ENCODE measurements around the gene DOCK4.

Gene DOCK4

GRCh38 chr7:111958431-111958830 is 247.8 kb downstream of the DOCK4 start:
- H3K4me3 ChIP-seq (ENCODE audit: low read depth, low read length): no peak overlapping the region
- no peak for TF ChIP-seq CTCF (IDR thresholded peaks at IDR 0.05; ENCODE audit: low read depth, low read length)

- H3K4me3 ChIP-seq (ENCODE audit: low read depth, low read length): no peak overlapping the region
- no peak for TF ChIP-seq CTCF (IDR thresholded peaks at IDR 0.05; ENCODE audit: low read depth, low read length)
Observed at GRCh38 chr7:111955616-111956015, 250.6 kb downstream of the DOCK4 start.

GRCh38 chr7:111954474-111955381 is 251.5 kb downstream of the DOCK4 start:
- no peak for TF ChIP-seq CTCF (IDR thresholded peaks at IDR 0.05; ENCODE audit: low read depth, low read length)

GRCh38 chr7:111954056-111954455 is 252.1 kb downstream of the DOCK4 start:
- no peak overlapping the region for H3K4me3 ChIP-seq (ENCODE audit: low read depth, low read length)
- TF ChIP-seq CTCF (IDR thresholded peaks at IDR 0.05; ENCODE audit: low read depth, low read length): no peak

More at GRCh38 chr7:111954474-111955381, 251.5 kb downstream of the DOCK4 start:
- no peak overlapping the region for H3K4me3 ChIP-seq (ENCODE audit: low read depth, low read length)

GRCh38 chr7:111953611-111954010 is 252.6 kb downstream of the DOCK4 start:
- TF ChIP-seq CTCF (IDR thresholded peaks at IDR 0.05; ENCODE audit: low read depth, low read length): no peak
- H3K4me3 ChIP-seq (ENCODE audit: low read depth, low read length): no peak overlapping the region

GRCh38 chr7:111952783-111953182 is 253.4 kb downstream of the DOCK4 start:
- no peak overlapping the region for H3K4me3 ChIP-seq (ENCODE audit: low read depth, low read length)
- TF ChIP-seq CTCF (IDR thresholded peaks at IDR 0.05; ENCODE audit: low read depth, low read length): no peak

- no peak overlapping the region for H3K4me3 ChIP-seq (ENCODE audit: low read depth, low read length)
- TF ChIP-seq CTCF (IDR thresholded peaks at IDR 0.05; ENCODE audit: low read depth, low read length): no peak
Observed at GRCh38 chr7:111951052-111951451, 255.1 kb downstream of the DOCK4 start.

Measured in WI38 (cell line).